Measurements from ENCODE around the gene TNFSF9. TPM values are rescaled to one million over a fixed set of nuclear protein-coding genes. Genes with fewer than 3 reads are reported as not detected.

Gene TNFSF9
- total RNA-seq, 2 donors from 2014 or later = 0.27 to 1.8 TPM

GRCh38 chr19:6484831-6485230 lies 46.0 kb upstream of the TNFSF9 start:
- Histone ChIP-seq H3K27me3 (replicated peaks; ENCODE audit: insufficient read depth) (no peaks in the 10 kb centered on the region), H3K27ac (no peak overlapping the region), H3K9me3 (no peaks in the 10 kb centered on the region), H3K4me1 (ENCODE audit: control insufficient read depth in 1 of 2, low read depth in 2 of 2) (no peaks in the 10 kb centered on the region), H3K4me3 (no peak overlapping the region), H3K36me3 (no peaks in the 10 kb centered on the region)
- TF ChIP-seq CTCF (IDR thresholded peaks at IDR 0.05) = no peak
- DNase-seq (ENCODE audit: low spot score) = no peak
- no peak for ATAC-seq (ENCODE audit: insufficient number of reproducible peaks, low FRiP score, low read depth)

DNA sequence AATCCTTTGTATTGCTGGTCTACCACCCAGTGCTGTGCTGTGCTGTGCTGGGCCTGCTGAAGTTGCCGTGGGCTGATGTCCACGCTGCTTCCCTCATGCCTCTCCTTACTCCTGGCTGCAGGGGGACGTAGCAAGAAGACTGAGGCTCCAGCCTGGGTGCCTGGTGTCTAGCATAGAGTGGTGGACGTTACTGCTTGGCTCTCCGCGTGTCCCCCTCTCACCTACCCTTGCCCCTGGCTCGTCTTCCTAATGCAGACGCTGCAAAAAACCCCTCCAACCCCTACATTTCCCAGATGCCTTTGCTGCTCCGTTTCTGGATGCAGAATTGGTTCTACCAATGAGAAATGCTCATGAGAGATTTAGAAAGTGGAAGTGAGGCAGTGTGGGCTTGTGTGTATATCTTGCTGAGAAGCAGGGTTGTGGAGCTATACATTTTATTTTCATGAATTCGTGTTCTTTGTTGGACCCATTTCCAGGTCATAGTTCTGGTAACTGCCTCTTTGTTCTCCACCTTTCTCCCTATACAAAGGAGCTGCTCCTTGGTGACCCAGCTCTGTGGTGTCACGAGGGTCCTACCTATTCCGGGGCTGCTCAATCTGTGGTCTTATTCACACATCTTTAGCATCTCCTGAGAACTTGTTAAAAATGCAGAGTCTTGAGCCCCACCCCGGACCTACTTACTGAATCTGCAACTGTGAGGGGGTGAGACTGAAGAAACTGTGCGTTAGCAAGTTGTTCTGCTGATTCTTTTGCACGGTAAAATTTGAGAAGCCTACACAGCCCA lies 41.4 kb upstream of the TNFSF9 start:
- no peaks in the 10 kb centered on the region for H3K27me3 ChIP-seq (replicated peaks; ENCODE audit: insufficient read depth)
- TF ChIP-seq CTCF (IDR thresholded peaks at IDR 0.05) = no peak
- no peak overlapping the region for H3K27ac ChIP-seq
- H3K36me3 ChIP-seq = no peaks in the 10 kb centered on the region
- no peak overlapping the region for H3K4me3 ChIP-seq
- no peaks in the 10 kb centered on the region for H3K4me1 ChIP-seq (ENCODE audit: control insufficient read depth in 1 of 2, low read depth in 2 of 2)
- ATAC-seq (ENCODE audit: insufficient number of reproducible peaks, low FRiP score, low read depth) (no peak), DNase-seq (ENCODE audit: low spot score) (no peak)
- no peaks in the 10 kb centered on the region for H3K9me3 ChIP-seq

DNA sequence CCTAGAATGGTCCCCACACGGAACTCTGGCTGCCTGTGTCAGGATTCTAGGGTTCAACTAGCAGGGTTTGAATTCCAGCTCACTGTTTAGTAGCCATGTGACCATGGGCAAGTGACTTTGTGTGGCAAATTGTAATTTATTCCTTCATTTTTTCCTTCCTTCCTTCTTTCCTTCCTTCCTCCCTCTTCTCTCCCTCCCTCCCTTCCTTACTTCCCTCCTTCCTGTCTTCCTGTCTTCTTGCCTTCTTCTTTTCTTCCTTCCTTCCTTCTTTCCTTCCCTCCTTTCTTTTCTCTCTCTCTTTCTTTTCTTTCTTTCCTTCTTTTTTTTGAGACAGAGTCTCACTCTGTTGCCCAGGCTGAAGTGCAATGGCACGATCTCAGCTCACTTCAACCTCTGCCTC lies 40.7 kb upstream of the TNFSF9 start:
- H3K4me1 ChIP-seq (ENCODE audit: control insufficient read depth in 1 of 2, low read depth in 2 of 2) = no peaks in the 10 kb centered on the region
- no peaks in the 10 kb centered on the region for H3K27me3 ChIP-seq (replicated peaks; ENCODE audit: insufficient read depth)
- no peak for DNase-seq (ENCODE audit: low spot score)
- no peak for TF ChIP-seq CTCF (IDR thresholded peaks at IDR 0.05)
- no peak for ATAC-seq (ENCODE audit: insufficient number of reproducible peaks, low FRiP score, low read depth)
- no peaks in the 10 kb centered on the region for H3K36me3 ChIP-seq
- no peaks in the 10 kb centered on the region for H3K9me3 ChIP-seq
- H3K4me3 ChIP-seq = no peak overlapping the region
- no peak overlapping the region for H3K27ac ChIP-seq

- ATAC-seq (ENCODE audit: insufficient number of reproducible peaks, low FRiP score, low read depth) = no peak
Measured at GRCh38 chr19:6491802-6492592, 38.8 kb upstream of the TNFSF9 start.

More at GRCh38 chr19:6491802-6492592, 38.8 kb upstream of the TNFSF9 start:
- Histone ChIP-seq H3K4me3 (no peak overlapping the region), H3K4me1 (ENCODE audit: control insufficient read depth in 1 of 2, low read depth in 2 of 2) (no peaks in the 10 kb centered on the region), H3K36me3 (no peaks in the 10 kb centered on the region), H3K27me3 (replicated peaks; ENCODE audit: insufficient read depth) (no peaks in the 10 kb centered on the region), H3K9me3 (no peaks in the 10 kb centered on the region), H3K27ac (no peak overlapping the region)
- no peak for TF ChIP-seq CTCF (IDR thresholded peaks at IDR 0.05)
- DNase-seq (ENCODE audit: low spot score) = no peak
